Epithelial cell of esophagus (primary cell): ENCODE data around the gene COLGALT1.

Experiments used
- DNase-seq: peaks from one replicate; pipeline ENCODE4 v3.0.0; 2010; ENCODE audit warnings: low read depth
- H3K4me3 ChIP-seq: 2 replicates; pipeline ENCODE4 v1.5.1; 2011; ENCODE audit warnings: mild to moderate bottlenecking, low read length, control low read depth
- TF ChIP-seq, protein P1 (sequence below): IDR thresholded peaks from 2 replicates; pipeline ENCODE4 v1.5.1; 2011; ENCODE audit warnings: low read depth, mild to moderate bottlenecking, low read length, control low read depth, inconsistent platforms; ENCODE audit not compliant: insufficient read depth; ENCODE audit errors: missing control alignments

The COLGALT1 gene

DNA sequence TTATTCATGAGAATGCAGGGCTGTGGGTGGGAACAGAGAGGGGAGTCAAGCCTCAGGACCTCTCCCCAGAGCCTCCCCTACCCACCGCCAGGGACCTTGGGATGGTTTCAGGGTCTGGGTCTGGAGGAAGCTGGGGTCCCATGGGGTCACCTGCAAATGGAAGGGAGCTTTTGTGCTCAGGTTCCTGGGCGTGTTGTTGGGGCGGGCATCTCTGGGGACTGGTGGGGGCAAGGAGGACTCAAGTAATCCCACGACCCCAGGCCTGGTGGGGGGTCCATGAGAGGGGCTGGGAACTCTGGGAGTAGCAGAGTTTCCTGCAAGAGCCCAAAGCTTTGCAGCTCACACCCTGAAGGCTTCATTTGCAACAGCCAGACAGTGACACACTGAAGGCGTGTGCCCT, 72.5 kb downstream of the COLGALT1 start:
- no peak for DNase-seq
- TF ChIP-seq, protein P1, sequence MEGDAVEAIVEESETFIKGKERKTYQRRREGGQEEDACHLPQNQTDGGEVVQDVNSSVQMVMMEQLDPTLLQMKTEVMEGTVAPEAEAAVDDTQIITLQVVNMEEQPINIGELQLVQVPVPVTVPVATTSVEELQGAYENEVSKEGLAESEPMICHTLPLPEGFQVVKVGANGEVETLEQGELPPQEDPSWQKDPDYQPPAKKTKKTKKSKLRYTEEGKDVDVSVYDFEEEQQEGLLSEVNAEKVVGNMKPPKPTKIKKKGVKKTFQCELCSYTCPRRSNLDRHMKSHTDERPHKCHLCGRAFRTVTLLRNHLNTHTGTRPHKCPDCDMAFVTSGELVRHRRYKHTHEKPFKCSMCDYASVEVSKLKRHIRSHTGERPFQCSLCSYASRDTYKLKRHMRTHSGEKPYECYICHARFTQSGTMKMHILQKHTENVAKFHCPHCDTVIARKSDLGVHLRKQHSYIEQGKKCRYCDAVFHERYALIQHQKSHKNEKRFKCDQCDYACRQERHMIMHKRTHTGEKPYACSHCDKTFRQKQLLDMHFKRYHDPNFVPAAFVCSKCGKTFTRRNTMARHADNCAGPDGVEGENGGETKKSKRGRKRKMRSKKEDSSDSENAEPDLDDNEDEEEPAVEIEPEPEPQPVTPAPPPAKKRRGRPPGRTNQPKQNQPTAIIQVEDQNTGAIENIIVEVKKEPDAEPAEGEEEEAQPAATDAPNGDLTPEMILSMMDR: no peak
- H3K4me3 ChIP-seq: no peak overlapping the region

DNA sequence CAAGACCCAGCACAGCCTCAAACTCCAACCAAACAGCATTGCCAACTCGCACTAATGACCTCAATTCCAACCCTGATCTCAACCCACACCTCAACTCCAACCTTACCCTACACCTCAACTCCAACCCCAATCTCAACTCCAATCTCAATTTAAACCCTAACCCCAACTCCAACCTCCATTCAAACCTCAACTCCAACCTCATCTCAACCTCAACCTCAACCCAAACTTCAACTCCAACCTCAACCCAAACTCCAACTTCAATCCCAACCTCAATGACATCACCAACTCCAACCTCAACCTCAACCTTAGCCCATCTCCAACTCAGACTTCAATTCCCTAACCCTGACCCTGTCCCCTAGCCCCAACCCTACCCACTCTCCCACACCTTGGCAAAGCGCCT, 74.3 kb downstream of the COLGALT1 start:
- DNase-seq: no peak
- TF ChIP-seq, protein P1: no peak
- H3K4me3 ChIP-seq: no peak overlapping the region

DNA sequence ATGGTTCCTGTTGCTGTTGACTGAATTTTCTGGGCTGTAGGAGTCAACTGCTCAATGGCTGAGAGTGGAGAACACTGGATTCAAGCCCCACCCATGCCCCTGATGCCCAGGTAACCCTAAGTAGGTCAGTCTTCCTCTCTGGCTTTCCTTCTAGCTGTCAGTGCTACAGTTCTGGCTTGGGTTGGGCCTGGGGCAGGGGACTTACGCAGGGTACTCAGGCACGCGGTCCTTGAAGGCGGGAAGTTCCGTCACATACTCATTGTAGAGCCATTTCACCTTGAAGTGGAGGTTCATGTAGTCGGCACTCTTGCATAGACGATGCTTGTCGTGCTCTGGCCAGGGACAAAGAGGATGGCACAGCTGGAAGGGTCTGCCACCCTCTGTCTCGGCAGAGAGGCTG, 77.1 kb downstream of the COLGALT1 start:
- H3K4me3 ChIP-seq: no peak overlapping the region
- TF ChIP-seq, protein P1: no peak
- DNase-seq: no peak
